Esophagus muscularis mucosa (tissue), 4 donors: ENCODE data around the gene JMJD4. TPM values are rescaled to one million over a fixed set of nuclear protein-coding genes. Genes with fewer than 3 reads are reported as not detected.

Experiments used
- DNase-seq: peaks from one replicate; pipeline ENCODE4 v3.0.0-alpha.2; 2017; ENCODE audit errors: extremely low spot score
- H3K27ac ChIP-seq, 4 donors: fragments of 200-600 bp; sonication (generic); replicated peaks in 1 of 4; 1 replicate in 3 of 4; 2 replicates in 1 of 4; pipeline ENCODE4 v1.5.1; 2016 to 2019; ENCODE audit warnings: mild to moderate bottlenecking in 1 of 4
- H3K27me3 ChIP-seq, 4 donors: fragments of 200-600 bp; sonication (generic); one replicate each; pipeline versions ENCODE4 v1.5.1 to v1.6.0; 2016 to 2019
- H3K36me3 ChIP-seq, 4 donors: fragments of 200-600 bp; sonication (generic); one replicate each; pipeline ENCODE4 v1.5.1; 2016 to 2019
- H3K4me1 ChIP-seq, 4 donors: fragments of 200-600 bp; sonication (generic); one replicate each; pipeline ENCODE4 v1.5.1; 2016 to 2019
- H3K4me3 ChIP-seq, 4 donors: fragments of 200-600 bp; sonication (generic); 1 replicate in 2 of 4; 2 replicates in 2 of 4; pipeline ENCODE4 v1.5.1; 2016 to 2019; ENCODE audit warnings: mild to moderate bottlenecking in 4 of 4, moderate library complexity in 1 of 4
- H3K9me3 ChIP-seq, 4 donors: fragments of 200-600 bp; sonication (generic); 1 replicate in 3 of 4; 2 replicates in 1 of 4; pipeline ENCODE4 v1.5.1; 2016 to 2019
- EP300 ChIP-seq: sonication (generic); formaldehyde crosslinking; IDR thresholded peaks from one replicate; pipeline ENCODE4 v1.6.1; 2017; ENCODE audit warnings: antibody characterized with exemption
- POLR2A ChIP-seq: fragments of 450-650 bp; IDR thresholded peaks from one replicate; pipeline ENCODE4 v1.6.1; 2017; ENCODE audit warnings: antibody characterized with exemption, moderate library complexity, mild to moderate bottlenecking, low read depth
- POLR2AphosphoS5 ChIP-seq, 2 donors: sonication (generic); formaldehyde crosslinking; IDR thresholded peaks; one replicate each; pipeline ENCODE4 v1.6.1; 2017; ENCODE audit warnings: antibody characterized with exemption in 2 of 2
- WGBS: methylation state at CpG from one replicate; pipeline ENCODE4 v1.1.5; 2018; 5-methylcytosine and 5-hydroxymethylcytosine counted together
- intact Hi-C: fragments of 100-400 bp; cut with DNase I; formaldehyde crosslinking; loops from one replicate; pipeline ENCODE4 v1.15.1; 2023
- total RNA-seq, 4 donors: library from RNA; depleted of rRNA; stranded (reverse); fragments of >200 nt; gene quantifications; one replicate each; pipeline versions ENCODE4 v1.1.0 to v1.2.1, GENCODE V29; 2016
- TF ChIP-seq, protein P1 (sequence below), 3 experiments: fragments of 200-600 bp in 2 of 3; fragments of 450-650 bp in 1 of 3; sonication (generic) in 2 of 3; IDR thresholded peaks; one replicate each; pipeline ENCODE4 v1.5.1; 2017 to 2019; ENCODE audit warnings: antibody characterized with exemption in 3 of 3, mild to moderate bottlenecking in 2 of 3, moderate library complexity in 1 of 3

Gene JMJD4
- total RNA-seq, 4 donors from 2014 or later: 10.8 to 18.4 (median 14.2) TPM

DNA sequence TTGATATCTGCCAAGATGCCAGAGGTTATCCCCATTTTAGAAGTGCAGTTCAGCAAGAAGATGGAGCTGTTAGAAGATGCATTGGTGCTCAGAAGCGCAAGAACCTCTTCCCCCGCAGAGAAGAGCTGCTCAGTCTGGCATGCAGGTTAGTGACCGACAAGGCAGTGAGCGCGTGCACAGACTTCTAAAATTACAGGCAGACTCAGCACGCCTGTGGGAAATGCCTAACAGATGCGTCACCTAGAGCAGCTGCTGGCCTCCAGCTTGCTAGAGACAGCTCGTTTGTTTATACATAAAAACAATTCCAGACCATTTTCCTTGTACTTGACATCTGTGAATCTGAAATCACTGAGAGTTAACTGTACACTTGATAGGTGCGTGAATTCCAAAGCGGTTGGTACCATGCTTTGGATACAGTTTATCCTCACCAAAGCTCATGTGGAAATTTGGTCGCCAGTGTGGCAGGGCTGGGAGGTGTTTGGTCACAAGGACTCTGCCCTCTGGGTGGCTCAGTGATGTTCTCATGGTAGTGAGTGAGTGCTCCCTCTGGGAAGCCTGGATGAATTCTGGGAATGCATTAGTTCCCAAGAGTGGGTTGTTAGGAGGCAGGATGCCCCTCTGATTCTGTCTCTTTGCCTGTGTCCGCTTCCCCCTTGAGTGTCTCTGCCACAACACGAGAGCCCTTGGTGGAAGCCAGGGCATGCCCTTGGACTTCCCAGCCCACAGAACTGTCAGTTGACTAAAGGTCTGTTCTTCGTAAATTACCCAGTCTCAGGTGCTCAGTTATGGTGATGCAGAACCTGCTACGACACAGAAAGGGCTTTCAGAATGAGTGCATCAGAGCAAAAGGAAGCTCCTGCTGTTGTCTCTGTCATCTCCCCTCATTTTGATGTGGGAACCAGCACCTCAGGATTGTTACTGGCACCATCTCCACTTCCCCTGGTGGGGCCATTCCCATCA is 24.5 kb upstream of the JMJD4 start:
- Histone ChIP-seq H3K4me1 (peaks cover 62 to 90% (median 82%) of the 10 kb centered on the region in 4 donors), H3K36me3 (peaks cover 0 to 40% (median 19%) of the 10 kb centered on the region in 4 donors), H3K9me3 (no peaks in the 10 kb centered on the region), H3K27me3 (no peaks in the 10 kb centered on the region), H3K27ac (peak overlapping the region; percentile 77 to 86 (median 82)), H3K4me3 (no peak overlapping the region)
- TF ChIP-seq POLR2AphosphoS5 (IDR thresholded peaks at IDR 0.05) (peak; percentile 81 to 94), POLR2A (no peak)
- DNase-seq: no peak
- WGBS: 60% methylated on average over 15 of the region's 15 CpGs
- intact Hi-C loops: loop anchor here (10.0 kb wide), 1 partner anchor 325 kb away; the partner anchor contains the start of gene ARF1

DNA sequence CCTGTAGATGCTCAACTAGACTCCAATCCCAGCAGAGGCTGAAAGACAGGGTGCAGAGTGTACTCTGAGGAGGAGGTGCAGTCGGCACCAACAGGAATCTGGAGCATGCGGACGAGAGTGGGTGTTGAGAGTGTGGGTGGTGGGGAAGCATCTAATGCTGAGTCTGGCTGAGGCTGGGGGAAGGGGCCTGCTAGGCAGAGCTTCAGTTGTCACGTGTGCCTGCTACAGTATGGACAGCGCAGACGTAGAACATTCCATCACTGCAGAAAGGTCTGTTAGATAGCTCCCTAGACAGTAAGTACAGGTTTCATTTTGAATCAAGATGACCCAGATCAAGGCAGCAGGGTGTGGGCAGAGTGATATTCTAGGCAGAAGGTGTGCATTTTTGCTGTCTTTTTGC is 23.3 kb upstream of the JMJD4 start:
- Histone ChIP-seq H3K27me3 (no peaks in the 10 kb centered on the region), H3K36me3 (peaks cover 0 to 36% (median 16%) of the 10 kb centered on the region in 4 donors), H3K27ac (peak overlapping the region; percentile 77 to 86 (median 82)), H3K4me1 (peaks cover 73 to 93% (median 88%) of the 10 kb centered on the region in 4 donors), H3K4me3 (no peak overlapping the region), H3K9me3 (no peaks in the 10 kb centered on the region)
- WGBS: 73% methylated on average over 6 of the region's 6 CpGs
- TF ChIP-seq, protein P1, sequence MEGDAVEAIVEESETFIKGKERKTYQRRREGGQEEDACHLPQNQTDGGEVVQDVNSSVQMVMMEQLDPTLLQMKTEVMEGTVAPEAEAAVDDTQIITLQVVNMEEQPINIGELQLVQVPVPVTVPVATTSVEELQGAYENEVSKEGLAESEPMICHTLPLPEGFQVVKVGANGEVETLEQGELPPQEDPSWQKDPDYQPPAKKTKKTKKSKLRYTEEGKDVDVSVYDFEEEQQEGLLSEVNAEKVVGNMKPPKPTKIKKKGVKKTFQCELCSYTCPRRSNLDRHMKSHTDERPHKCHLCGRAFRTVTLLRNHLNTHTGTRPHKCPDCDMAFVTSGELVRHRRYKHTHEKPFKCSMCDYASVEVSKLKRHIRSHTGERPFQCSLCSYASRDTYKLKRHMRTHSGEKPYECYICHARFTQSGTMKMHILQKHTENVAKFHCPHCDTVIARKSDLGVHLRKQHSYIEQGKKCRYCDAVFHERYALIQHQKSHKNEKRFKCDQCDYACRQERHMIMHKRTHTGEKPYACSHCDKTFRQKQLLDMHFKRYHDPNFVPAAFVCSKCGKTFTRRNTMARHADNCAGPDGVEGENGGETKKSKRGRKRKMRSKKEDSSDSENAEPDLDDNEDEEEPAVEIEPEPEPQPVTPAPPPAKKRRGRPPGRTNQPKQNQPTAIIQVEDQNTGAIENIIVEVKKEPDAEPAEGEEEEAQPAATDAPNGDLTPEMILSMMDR (IDR thresholded peaks at IDR 0.05): no peak
- TF ChIP-seq EP300: no peak
- peak in 1 of 2 donors; percentile 4 for TF ChIP-seq POLR2AphosphoS5 (IDR thresholded peaks at IDR 0.05)
- intact Hi-C loops: no loop called here
- DNase-seq: no peak

DNA sequence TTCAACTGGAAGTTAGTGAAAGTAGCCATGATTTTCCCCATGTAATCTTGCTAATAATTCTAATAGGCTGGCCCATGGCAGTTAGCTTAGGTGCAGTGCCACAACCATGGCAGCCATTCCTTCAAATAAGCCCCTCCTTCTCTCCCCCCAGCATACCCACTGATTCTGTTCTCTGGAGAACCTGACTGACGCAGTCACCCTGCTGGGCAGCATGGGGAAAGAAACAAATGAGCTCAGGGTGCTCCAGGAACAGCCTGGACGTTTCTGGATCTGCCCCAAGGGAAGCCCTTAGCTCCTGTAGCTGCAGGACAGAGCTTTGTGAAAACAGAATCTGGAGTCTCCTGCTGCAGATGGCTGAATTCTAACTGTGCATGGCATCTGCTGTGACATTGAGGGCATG is 22.7 kb upstream of the JMJD4 start:
- intact Hi-C loops: no loop called here
- peak overlapping the region in 3 of 4 donors; percentile 77 to 86 (median 85) for H3K27ac ChIP-seq
- 49% methylated on average over 2 of the region's 2 CpGs for WGBS

DNA sequence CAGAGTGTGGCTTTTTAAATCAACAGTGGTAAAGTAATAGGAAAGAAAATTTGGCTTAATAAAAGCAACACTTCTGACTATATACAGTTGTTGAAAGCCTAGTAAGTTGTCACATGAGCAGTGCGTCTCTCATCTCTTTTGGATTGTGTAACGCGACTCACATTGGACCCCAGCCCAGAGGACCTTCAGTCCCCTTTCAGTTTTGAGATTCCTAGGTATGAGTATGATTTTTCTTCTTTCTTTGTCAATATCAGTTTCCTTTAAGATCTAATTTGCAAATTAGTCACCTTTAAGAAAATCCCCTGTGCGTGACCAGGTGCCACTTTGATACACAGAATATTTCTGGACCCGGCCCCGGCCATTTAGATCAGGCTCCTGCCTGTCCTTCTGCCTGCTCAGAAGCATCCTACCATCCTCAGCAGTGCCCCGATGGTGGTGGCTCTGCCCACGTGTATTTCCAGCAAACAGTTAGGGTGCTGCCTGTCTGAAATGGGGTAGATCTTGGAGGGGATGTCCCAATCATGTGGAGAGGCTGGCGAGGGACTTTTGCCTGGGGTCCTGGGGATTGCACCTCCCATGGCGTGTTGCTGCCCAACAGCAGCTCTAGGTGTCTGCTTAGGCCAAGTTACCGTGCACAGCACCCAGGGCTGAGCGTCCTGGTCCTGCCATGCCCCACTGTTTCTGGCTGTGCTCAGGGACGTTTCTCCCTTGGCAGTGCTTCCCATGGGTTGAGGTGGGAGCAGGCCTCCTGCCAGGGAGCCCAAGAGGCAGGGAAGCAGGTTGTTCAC is 21.3 kb upstream of the JMJD4 start:
- Histone ChIP-seq H3K27ac (peak overlapping the region; percentile 34 to 86 (median 81)), H3K4me1 (peaks cover 60 to 89% (median 85%) of the 10 kb centered on the region in 4 donors), H3K27me3 (no peaks in the 10 kb centered on the region), H3K9me3 (no peaks in the 10 kb centered on the region), H3K4me3 (no peak overlapping the region), H3K36me3 (peaks cover 0 to 28% (median 15%) of the 10 kb centered on the region in 4 donors)
- intact Hi-C loops: no loop called here
- no peak for TF ChIP-seq POLR2A
- TF ChIP-seq POLR2AphosphoS5 (IDR thresholded peaks at IDR 0.05): peak; percentile 50 to 75
- 65% methylated on average over 9 of the region's 13 CpGs for WGBS
- no peak for DNase-seq

More for the DNA sequence above, 22.7 kb upstream of the JMJD4 start:
- peaks cover 0 to 36% (median 16%) of the 10 kb centered on the region in 4 donors for H3K36me3 ChIP-seq
- peaks cover 69 to 93% (median 88%) of the 10 kb centered on the region in 4 donors for H3K4me1 ChIP-seq
- TF ChIP-seq, protein P1 (IDR thresholded peaks at IDR 0.05): no peak
- peak; percentile 37 to 71 for TF ChIP-seq POLR2AphosphoS5 (IDR thresholded peaks at IDR 0.05)
- no peak for DNase-seq
- H3K4me3 ChIP-seq: no peak overlapping the region
- no peaks in the 10 kb centered on the region for H3K9me3 ChIP-seq
- no peaks in the 10 kb centered on the region for H3K27me3 ChIP-seq

DNA sequence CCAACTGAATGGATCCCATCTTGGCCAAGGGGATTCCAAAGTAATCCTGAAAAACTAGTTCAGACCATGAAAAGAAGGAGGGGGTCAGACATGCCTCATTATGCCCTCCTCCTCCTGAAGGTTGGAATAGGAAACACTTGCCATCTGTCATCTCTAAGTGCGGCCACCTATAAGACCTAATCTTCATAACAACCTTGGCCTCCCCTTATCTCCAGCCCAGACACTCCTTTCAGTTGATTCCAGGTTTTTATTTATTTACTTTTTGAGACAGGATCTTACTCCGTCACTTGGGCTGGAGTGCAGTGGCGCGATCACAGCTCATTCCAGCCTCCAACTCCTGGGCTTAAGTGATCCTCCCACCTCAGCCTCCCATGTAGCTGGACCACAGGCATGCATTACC is 19.9 kb upstream of the JMJD4 start:
- TF ChIP-seq EP300: no peak
- TF ChIP-seq POLR2A: no peak
- TF ChIP-seq POLR2AphosphoS5 (IDR thresholded peaks at IDR 0.05): no peak
- TF ChIP-seq, protein P1 (IDR thresholded peaks at IDR 0.05): no peak
- intact Hi-C loops: no loop called here
- WGBS: 95% methylated on average over 4 of the region's 4 CpGs

More for the DNA sequence above, 19.9 kb upstream of the JMJD4 start:
- H3K27ac ChIP-seq: peak overlapping the region in 3 of 4 donors; percentile 9 to 86 (median 85)
- H3K27me3 ChIP-seq: no peaks in the 10 kb centered on the region
- peaks cover 0 to 27% (median 18%) of the 10 kb centered on the region in 4 donors for H3K36me3 ChIP-seq
- H3K4me3 ChIP-seq: no peak overlapping the region
- H3K4me1 ChIP-seq: peaks cover 64 to 95% (median 91%) of the 10 kb centered on the region in 4 donors
- H3K9me3 ChIP-seq: no peaks in the 10 kb centered on the region
- DNase-seq: no peak
